Left forelimb (tissue), 1 donor: ENCODE data around the gene LGALS4.
"Not testable (repeated sequence)": the region's sequence is repeated elsewhere in the genome, so short reads cannot be mapped to it uniquely, and the experiment has no call there.

Source experiments
- DNase-seq: peaks from one replicate; pipeline ENCODE4 v3.0.0-alpha.2; 2018; ENCODE audit warnings: low spot score

The LGALS4 gene

DNA sequence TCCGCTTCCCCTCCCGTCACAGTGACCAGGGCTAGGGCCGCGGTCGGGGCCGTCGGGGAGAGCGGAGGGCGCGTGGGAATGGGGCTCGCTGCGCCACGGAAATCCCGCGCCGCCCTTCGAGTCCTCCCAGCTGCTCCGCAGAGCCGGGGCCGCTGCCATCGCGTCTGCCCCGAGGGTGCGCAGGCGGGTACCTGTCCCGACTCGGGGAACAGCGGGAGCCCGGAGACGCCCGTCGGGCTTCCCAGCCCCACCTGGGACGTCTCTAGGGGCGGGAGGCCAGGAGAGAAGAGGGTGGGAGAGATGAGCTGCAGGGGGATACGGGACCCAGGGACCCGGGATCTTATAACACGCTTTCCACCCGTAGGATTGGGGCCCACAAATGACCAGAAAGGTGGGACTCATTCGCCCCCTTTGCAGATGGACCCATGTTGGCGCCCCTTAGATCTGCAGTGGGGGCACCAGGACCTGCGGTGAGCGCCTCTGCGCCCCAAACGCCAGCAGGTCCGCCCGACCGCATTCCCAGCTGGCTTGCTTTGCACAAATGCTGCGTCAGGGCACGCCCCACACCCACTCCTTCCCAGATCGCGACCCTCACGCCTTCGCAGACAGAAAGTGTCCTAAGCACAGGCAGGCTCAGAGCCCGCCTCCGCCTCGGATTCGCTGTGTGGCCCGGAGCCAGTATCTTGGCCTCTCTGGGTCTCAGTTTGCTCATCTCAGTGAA is 42.4 kb downstream of the LGALS4 start:
- not testable (repeated sequence) for DNase-seq

DNA sequence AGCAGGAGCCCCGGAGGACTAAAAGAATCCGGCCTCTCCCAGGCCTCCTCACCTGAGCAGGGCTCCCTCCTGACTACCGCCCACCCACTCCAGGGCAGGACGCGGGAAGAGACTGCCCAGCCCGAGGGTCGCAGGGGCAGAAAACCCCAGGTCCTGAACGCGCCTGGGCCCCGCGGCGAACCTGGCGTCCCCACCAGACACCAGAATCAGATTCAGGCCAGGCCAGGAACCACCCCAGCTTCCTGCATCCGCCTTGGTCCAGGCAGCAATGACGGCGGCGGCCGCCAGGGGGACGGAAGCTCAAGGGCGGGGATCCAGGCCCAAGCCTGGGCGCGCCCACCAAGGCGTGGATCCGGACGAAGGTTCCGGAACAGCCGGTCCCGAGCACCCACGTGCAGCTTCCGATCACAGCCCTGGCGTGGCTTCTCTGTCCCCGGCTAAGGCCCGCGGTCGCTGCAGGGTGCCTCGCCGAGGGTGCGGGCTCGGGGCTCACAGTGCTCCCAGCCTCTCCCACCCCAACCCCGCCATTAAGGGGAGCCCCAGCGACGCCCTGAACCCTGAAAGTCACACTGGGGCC is 43.0 kb downstream of the LGALS4 start:
- DNase-seq: peak; percentile 91

DNA sequence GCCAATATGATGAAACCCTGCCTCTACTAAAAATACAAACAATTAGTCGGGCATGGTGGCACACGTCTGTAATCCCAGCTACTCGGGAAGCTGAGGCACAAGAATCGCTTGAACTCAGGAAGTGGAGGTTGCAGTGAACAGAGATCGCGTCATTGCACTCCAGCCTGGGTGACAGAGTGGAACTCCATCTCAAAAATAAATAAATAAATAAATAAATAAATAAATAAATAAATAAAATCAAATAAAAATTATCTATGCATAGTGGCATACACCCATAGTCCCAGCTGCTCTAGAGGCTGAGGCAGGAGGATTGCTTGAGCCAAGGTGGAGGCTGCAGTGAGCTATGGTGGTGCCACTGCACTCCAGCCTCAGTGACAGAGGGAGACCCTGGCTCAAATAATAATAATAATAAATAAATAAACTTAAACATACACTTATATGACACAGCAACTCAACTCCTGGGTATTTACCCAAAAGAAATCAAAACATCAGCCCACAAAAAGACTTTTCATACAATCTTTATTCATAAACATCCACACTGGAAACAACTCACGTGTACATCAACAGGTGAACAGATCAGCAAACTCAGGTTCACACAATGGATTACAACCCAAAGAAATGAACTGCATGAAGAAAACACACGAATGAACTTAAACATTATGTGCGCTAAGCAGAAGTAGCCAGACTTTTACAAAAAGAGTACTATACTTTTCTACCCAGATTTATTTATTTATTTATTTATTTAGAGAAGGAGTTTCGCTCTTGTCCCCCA is 46.3 kb downstream of the LGALS4 start:
- DNase-seq: no peak

DNA sequence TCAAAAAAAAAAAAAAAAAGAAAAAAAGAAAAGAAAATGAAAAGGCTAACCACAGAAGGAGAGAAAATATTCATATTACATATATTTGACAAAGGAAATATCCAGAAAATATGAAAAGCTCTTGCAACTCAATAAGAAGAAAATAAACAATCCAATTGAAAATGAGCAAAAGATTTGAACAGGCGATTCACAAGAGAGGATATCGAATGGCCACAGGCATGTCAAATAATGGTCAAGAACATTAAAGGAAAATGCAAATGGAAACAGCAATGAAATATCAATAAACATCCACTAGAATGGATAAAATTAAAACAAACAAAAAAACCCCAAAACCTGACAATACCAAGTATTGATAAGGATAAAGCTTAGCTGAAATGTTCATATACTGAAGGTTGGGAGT is 47.5 kb downstream of the LGALS4 start:
- DNase-seq: no peak

DNA sequence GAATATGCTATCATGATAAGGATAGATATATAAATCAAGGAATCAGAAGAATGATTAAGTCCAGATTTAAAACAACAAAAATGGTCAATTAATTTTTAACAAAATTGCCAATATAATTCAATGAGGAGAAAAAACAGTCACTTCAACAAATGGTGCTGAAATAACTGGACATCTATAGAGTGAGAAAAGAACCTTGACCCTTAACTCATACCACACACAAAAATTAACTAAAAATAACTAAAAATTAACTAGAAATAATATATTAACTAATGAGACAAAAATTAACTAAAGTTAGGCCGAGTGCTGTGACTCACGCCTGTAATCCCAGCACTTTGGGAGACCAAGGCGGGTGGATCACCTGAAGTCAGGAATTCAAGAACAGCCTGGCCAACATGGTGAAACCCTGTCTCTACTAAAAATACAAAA is 48.9 kb downstream of the LGALS4 start:
- DNase-seq: no peak

DNA sequence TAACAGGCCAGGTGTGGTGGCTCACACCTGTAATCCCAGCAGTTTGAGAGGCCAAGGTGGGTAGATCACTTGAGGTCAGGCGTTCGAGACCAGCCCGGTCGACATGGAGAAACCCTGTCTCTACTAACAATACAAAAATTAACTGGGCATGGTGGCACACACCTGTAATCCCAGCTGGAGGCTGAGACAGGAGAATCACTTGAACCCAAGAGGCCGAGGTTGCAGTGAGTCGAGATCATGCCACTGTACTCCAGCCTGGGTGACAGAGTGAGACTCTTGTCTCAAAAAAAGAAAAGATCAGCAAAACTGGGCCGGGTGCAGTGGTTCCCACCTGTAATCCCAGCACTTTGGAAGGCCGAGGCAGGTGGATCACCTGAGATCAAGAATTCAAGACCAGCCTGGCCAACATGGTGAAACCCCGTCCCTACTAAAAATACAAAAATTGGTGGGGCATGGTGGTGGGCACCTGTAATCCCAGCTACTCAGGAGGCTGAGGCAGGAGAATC is 50.8 kb downstream of the LGALS4 start:
- not testable (repeated sequence) for DNase-seq

DNA sequence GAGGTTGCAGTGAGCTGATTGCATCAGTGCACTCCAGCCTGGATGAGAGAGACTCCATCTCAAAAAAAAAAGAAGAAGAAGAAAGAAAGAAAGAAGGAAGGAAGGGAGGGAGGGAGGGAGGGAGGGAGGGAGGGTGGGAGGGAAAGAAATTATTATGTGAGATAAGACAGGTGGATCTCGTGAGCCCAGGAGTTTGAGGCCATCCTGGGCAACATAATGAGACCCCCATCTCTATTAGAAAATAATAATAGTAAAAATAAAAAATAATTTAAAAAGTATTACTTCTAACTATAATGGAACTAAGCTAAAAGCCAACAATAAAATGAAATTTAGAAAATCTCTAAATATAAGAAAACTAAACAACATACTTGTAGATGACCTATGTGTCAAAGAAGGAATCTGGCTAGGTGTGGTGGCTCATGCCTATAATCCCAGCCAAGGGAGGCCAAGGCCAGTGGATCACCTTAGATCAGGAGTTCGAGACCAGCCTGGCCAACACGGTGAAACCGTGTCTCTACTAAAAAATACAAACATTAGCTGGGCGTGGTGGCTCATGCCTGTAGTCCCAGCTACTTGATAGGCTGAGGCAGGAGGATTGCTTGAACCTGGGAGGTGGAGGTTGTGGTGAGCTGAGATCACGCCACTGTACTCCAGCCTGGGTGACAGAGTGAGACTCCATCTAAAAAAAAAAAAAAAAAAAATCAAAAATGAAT is 51.8 kb downstream of the LGALS4 start:
- not testable (repeated sequence) for DNase-seq

DNA sequence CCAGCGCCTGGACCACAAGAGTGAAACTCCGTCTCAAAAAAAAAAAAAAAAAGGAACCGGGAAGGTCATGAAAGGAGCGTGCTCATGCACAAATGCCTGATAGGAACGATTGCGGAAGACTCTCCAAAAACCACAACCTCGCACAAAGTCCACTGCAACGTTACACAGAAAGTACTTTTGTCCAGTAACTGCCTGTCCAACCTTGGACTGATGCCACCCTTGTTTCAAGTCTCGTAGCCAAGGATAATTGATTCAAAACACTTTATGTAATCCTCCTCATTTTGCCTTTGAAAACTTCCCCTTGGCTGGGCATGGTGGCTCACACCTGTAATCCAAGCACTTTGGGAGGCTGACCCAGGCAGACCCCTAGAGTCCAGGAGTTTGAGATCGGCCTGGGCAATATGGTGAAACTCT is 53.1 kb downstream of the LGALS4 start:
- DNase-seq: no peak

DNA sequence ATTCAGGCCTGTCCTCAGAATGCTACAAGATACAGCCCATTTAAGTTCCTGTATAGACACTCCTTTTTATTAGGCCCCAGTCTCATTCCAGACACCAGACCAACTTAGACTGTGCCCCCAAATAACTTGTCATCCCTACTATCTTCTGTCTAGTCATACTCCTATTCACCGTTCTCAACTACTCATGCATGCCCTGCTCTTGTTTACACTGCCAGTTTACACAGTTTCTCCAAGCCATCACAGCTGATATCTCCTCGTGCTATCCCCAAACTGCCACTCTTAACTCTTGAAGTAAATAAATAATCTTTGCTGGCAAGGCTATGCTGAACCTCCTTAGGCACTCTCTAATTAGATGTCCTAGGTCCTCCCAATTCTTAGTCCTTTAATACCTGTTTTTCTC is 58.5 kb downstream of the LGALS4 start:
- not testable (repeated sequence) for DNase-seq

DNA sequence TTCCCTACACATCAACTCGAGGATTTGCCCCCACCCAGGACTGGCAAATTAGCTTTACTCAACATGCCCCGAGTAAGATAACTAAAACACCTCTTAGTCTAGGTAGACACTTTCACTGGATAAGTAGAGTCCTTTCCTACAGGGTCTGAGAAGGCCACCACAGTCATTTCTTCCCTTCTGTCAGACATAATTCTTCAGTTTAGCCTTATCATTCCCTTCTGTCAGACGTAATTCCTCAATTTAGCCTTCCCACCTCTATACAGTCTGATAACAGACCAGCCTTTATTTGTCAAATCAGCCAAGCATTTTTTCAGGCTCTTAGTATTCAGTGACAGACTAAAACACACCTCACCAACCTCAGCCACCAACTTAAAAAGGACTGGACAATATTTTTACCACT is 59.0 kb downstream of the LGALS4 start:
- not testable (repeated sequence) for DNase-seq
